Measurements from ENCODE around the gene PBX1. TPM values are rescaled to one million over a fixed set of nuclear protein-coding genes. Genes with fewer than 3 reads are reported as not detected.
A peak's percentile ranks its signal among the peaks of the same experiment; 100 is the strongest.

The PBX1 gene
- total and polyA plus RNA-seq, 2 donors (not counting 3 experiments of a cell fraction or from before 2014, with no cell fraction given): 10.7 to 24.1 TPM

DNA sequence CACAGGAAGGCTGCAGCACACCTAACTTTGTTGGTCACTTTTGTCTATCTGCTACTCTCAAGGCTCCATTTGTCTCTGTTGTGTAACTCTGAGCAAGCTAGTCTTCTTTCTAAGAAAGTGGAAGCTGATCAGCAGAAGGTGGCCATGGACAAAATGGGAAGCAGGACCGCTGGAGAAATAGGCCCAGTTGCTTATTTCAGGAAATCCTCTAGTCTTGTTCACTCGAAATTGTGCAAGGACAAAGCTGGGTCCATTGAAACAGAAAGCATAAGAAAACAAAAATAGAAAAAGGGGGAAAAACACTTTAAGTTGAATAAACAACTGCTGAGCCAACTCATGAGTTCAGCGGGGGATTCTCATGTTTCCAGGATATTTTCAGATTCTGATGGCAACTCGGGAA is 150.1 kb downstream of the PBX1 start:
- H3K4me3 ChIP-seq (replicated peaks in 1 of 3; ENCODE audit: insufficient read depth in 1 of 3, low read depth in 1 of 3, low read length in 3 of 3): no peak overlapping the region
- DNase-seq (ENCODE audit: low read depth, low spot score) (peak; percentile 36), FAIRE-seq (no peak)
- dilution Hi-C loops (cut with MboI; ENCODE audit: extremely low pct_ligation_motif_present, low sequenced_read_pairs) (no loop called here), intact Hi-C loops (cut with micrococcal nuclease) (no loop called here)
- ChIA-PET CTCF (interaction anchor here (2.8 kb wide), 1 partner anchor 78 kb away, joined by 9 read pairs; no protein-coding TSS in a partner anchor), POLR2A (no interaction called here)
- no peak overlapping the region for H3K9ac ChIP-seq (replicated peaks; ENCODE audit: extremely low read depth, insufficient read depth, low read length)
- no peak overlapping the region for H2AFZ ChIP-seq (ENCODE audit: low read depth, low read length)
- H3K9me1 ChIP-seq (replicated peaks; ENCODE audit: control insufficient read depth, extremely low read depth, insufficient read depth, low read length): no peaks in the 10 kb centered on the region
- no peak overlapping the region for H3K4me2 ChIP-seq (ENCODE audit: insufficient read depth, low read length)
- H3K27me3 ChIP-seq (ENCODE audit: control insufficient read depth in 2 of 2, insufficient read depth in 2 of 2, low read length in 2 of 2): no peaks in the 10 kb centered on the region
- H3K9me3 ChIP-seq (replicated peaks; ENCODE audit: control insufficient read depth, insufficient read depth, low read length): no peaks in the 10 kb centered on the region
- H4K20me1 ChIP-seq (replicated peaks; ENCODE audit: control insufficient read depth, extremely low read depth, insufficient read depth, low read length): no peaks in the 10 kb centered on the region
- H3K36me3 ChIP-seq (ENCODE audit: control insufficient read depth in 2 of 2, extremely low read depth in 1 of 2, insufficient read depth in 2 of 2, low read length in 2 of 2): no peaks in the 10 kb centered on the region
- H3K4me1 ChIP-seq (ENCODE audit: control insufficient read depth, extremely low read depth, insufficient read depth, low read length): peaks cover 27% of the 10 kb centered on the region
- no TSS peak for BruUV-seq (replicated peaks)
- no peak overlapping the region for H3K27ac ChIP-seq (ENCODE audit: insufficient read depth, low read depth, low read length)
- TF ChIP-seq, protein P1, sequence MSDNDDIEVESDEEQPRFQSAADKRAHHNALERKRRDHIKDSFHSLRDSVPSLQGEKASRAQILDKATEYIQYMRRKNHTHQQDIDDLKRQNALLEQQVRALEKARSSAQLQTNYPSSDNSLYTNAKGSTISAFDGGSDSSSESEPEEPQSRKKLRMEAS (IDR thresholded peaks at IDR 0.05; ENCODE audit: insufficient read depth, insufficient read length): no peak
- TF ChIP-seq POLR2AphosphoS5 (IDR thresholded peaks at IDR 0.05; ENCODE audit: insufficient read depth, low read depth, low read length) (no peak), POLR2A (IDR thresholded peaks at IDR 0.05; ENCODE audit: low read depth, low read length) (no peak), MYC (IDR thresholded peaks at IDR 0.05; ENCODE audit: low read depth, low read length) (no peak), FOS (IDR thresholded peaks at IDR 0.05; ENCODE audit: borderline replicate concordance, insufficient read depth, low read length) (no peak), JUN (IDR thresholded peaks at IDR 0.05; ENCODE audit: borderline replicate concordance, insufficient read depth, insufficient read length, low read depth) (no peak), GATA2 (IDR thresholded peaks at IDR 0.05; ENCODE audit: insufficient read depth, insufficient read length, low read depth, low read length) (no peak), EZH2 (IDR thresholded peaks at IDR 0.05; ENCODE audit: borderline replicate concordance, low read depth, low read length, severe bottlenecking) (no peak)
- TF ChIP-seq, protein P2, sequence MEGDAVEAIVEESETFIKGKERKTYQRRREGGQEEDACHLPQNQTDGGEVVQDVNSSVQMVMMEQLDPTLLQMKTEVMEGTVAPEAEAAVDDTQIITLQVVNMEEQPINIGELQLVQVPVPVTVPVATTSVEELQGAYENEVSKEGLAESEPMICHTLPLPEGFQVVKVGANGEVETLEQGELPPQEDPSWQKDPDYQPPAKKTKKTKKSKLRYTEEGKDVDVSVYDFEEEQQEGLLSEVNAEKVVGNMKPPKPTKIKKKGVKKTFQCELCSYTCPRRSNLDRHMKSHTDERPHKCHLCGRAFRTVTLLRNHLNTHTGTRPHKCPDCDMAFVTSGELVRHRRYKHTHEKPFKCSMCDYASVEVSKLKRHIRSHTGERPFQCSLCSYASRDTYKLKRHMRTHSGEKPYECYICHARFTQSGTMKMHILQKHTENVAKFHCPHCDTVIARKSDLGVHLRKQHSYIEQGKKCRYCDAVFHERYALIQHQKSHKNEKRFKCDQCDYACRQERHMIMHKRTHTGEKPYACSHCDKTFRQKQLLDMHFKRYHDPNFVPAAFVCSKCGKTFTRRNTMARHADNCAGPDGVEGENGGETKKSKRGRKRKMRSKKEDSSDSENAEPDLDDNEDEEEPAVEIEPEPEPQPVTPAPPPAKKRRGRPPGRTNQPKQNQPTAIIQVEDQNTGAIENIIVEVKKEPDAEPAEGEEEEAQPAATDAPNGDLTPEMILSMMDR (IDR thresholded peaks at IDR 0.05; ENCODE audit: extremely low read depth in 1 of 2, insufficient read depth in 1 of 2, low read depth in 1 of 2, low read length in 2 of 2): no peak
- H3K79me2 ChIP-seq (ENCODE audit: control insufficient read depth, insufficient read depth, low read length): no peaks in the 10 kb centered on the region
